ENCODE results near the gene RPL28. TPM values are rescaled to one million over a fixed set of nuclear protein-coding genes. Genes with fewer than 3 reads are reported as not detected.

Gene RPL28
- total RNA-seq, 1 experiment from 2014 or later: 836 TPM

GRCh38 chr19:55358943-55359908, 26.5 kb upstream of the RPL28 start:
- Histone ChIP-seq H3K4me3 (ENCODE audit: low read length) (no peak overlapping the region), H3K4me2 (ENCODE audit: low read length) (no peak overlapping the region), H2AFZ (ENCODE audit: low read length) (no peak overlapping the region), H3K9ac (ENCODE audit: low read length) (no peak overlapping the region), H3K9me3 (ENCODE audit: low read length) (no peaks in the 10 kb centered on the region), H3K9me2 (replicated peaks; ENCODE audit: low read length) (no peaks in the 10 kb centered on the region), H3K79me2 (ENCODE audit: low read length) (no peaks in the 10 kb centered on the region), H3F3A (ENCODE audit: low read length, unreplicated experiment) (no peaks in the 10 kb centered on the region), H4K20me1 (ENCODE audit: low read length) (no peaks in the 10 kb centered on the region), H3K4me1 (ENCODE audit: insufficient read depth, low read length) (peaks cover 12% of the 10 kb centered on the region), H3K27me3 (ENCODE audit: low read length) (0 out of 2 replicates have a peak, but pooled peaks cover 5% of the 10 kb centered on the region), H3K36me3 (ENCODE audit: low read depth, low read length) (no peaks in the 10 kb centered on the region), H3K27ac (ENCODE audit: low read length) (no peak overlapping the region)
- intact Hi-C loops (cut with micrococcal nuclease): no loop called here
- POLR2A ChIA-PET (ENCODE audit: unreplicated experiment): no interaction called here
- no peak for ATAC-seq
- no TSS peak for BruUV-seq (replicated peaks)
- TF ChIP-seq CTCF (conservative IDR thresholded peaks at IDR 0.05; ENCODE audit: low read depth, low read length) (no peak), EZH2phosphoT487 (IDR thresholded peaks at IDR 0.05; ENCODE audit: borderline replicate concordance, low read length) (no peak), EZH2 (IDR thresholded peaks at IDR 0.05; ENCODE audit: low read length, unreplicated experiment) (no peak)
- CTCF ChIA-PET: no interaction called here
- DNase-seq: no peak

- Histone ChIP-seq H3K9ac (ENCODE audit: low read length) (no peak overlapping the region), H3K9me3 (ENCODE audit: low read length) (no peaks in the 10 kb centered on the region), H3K79me2 (ENCODE audit: low read length) (no peaks in the 10 kb centered on the region), H3K27ac (ENCODE audit: low read length) (no peak overlapping the region), H3K9me2 (replicated peaks; ENCODE audit: low read length) (no peaks in the 10 kb centered on the region), H3K36me3 (ENCODE audit: low read depth, low read length) (no peaks in the 10 kb centered on the region), H3K4me1 (ENCODE audit: insufficient read depth, low read length) (no peaks in the 10 kb centered on the region), H3K4me3 (ENCODE audit: low read length) (no peak overlapping the region), H4K20me1 (ENCODE audit: low read length) (no peaks in the 10 kb centered on the region), H3F3A (ENCODE audit: low read length, unreplicated experiment) (no peaks in the 10 kb centered on the region), H3K27me3 (ENCODE audit: low read length) (no peaks in the 10 kb centered on the region), H3K4me2 (ENCODE audit: low read length) (no peak overlapping the region), H2AFZ (ENCODE audit: low read length) (no peak overlapping the region)
- ChIA-PET CTCF (no interaction called here), POLR2A (ENCODE audit: unreplicated experiment) (no interaction called here)
- TF ChIP-seq EZH2phosphoT487 (IDR thresholded peaks at IDR 0.05; ENCODE audit: borderline replicate concordance, low read length) (no peak), CTCF (conservative IDR thresholded peaks at IDR 0.05; ENCODE audit: low read depth, low read length) (no peak), EZH2 (IDR thresholded peaks at IDR 0.05; ENCODE audit: low read length, unreplicated experiment) (no peak)
- ATAC-seq (no peak), DNase-seq (no peak)
- BruUV-seq (replicated peaks): no TSS peak
- intact Hi-C loops (cut with micrococcal nuclease): no loop called here
These were observed 24.8 kb upstream of the RPL28 start for GRCh38 chr19:55360902-55361301.
